ENCODE data around the gene RAET1G.

- TF ChIP-seq CTCF (IDR thresholded peaks at IDR 0.05) = no peak
- no peak for TF ChIP-seq POLR2A (IDR thresholded peaks at IDR 0.05)
Observed at GRCh38 chr6:149901444-149902140, 21.3 kb downstream of the RAET1G start.
